HEK293 (cell line): ENCODE results near the gene NANOS1.

Source experiments
- CTCF ChIP-seq: fragments of 450-650 bp; formaldehyde crosslinking; IDR thresholded peaks from 2 replicates; pipeline ENCODE4 v1.5.1; 2016; ENCODE audit warnings: missing biosample characterization, missing genetic modification characterization
- FEZF1 ChIP-seq: fragments of 450-650 bp; formaldehyde crosslinking; IDR thresholded peaks from 2 replicates; pipeline ENCODE4 v1.5.1; 2016; ENCODE audit warnings: missing biosample characterization, missing genetic modification characterization
- HOXA7 ChIP-seq: sonication (generic); formaldehyde crosslinking; IDR thresholded peaks from 2 replicates; pipeline ENCODE4 v1.8.1; 2022; ENCODE audit warnings: missing genetic modification reagents, borderline replicate concordance
- WT1 ChIP-seq: fragments of 450-650 bp; formaldehyde crosslinking; IDR thresholded peaks from 2 replicates; pipeline ENCODE4 v1.5.1; 2016; ENCODE audit warnings: missing biosample characterization, missing genetic modification characterization
- YY1 ChIP-seq: fragments of 450-650 bp; formaldehyde crosslinking; IDR thresholded peaks from 2 replicates; pipeline ENCODE4 v1.5.1; 2018; ENCODE audit warnings: missing biosample characterization, missing genetic modification characterization
- ZBTB1 ChIP-seq: fragments of 450-650 bp; formaldehyde crosslinking; IDR thresholded peaks from 2 replicates; pipeline ENCODE4 v1.5.1; 2016; ENCODE audit warnings: missing biosample characterization, missing genetic modification characterization
- ZNF302 ChIP-seq: fragments of 450-650 bp; formaldehyde crosslinking; IDR thresholded peaks from 2 replicates; pipeline ENCODE4 v1.5.1; 2016; ENCODE audit warnings: missing biosample characterization, missing genetic modification characterization, low read depth
- ZNF510 ChIP-seq: fragments of 450-650 bp; formaldehyde crosslinking; IDR thresholded peaks from 2 replicates; pipeline ENCODE4 v1.5.1; 2018; ENCODE audit warnings: mild to moderate bottlenecking, missing genetic modification characterization, missing biosample characterization; ENCODE audit not compliant: insufficient replicate concordance
- ZNF544 ChIP-seq: fragments of 450-650 bp; formaldehyde crosslinking; IDR thresholded peaks from 2 replicates; pipeline ENCODE4 v1.5.0; 2017; ENCODE audit warnings: missing biosample characterization, missing genetic modification characterization
- ZNF768 ChIP-seq: fragments of 450-650 bp; formaldehyde crosslinking; IDR thresholded peaks from 2 replicates; pipeline ENCODE4 v1.5.1; 2018; ENCODE audit warnings: missing biosample characterization, mild to moderate bottlenecking, missing genetic modification characterization
- ZNF776 ChIP-seq: fragments of 450-650 bp; formaldehyde crosslinking; IDR thresholded peaks from 2 replicates; pipeline ENCODE4 v1.5.0; 2017; ENCODE audit warnings: missing biosample characterization, missing genetic modification characterization, borderline replicate concordance
- ZNF777 ChIP-seq: fragments of 450-650 bp; formaldehyde crosslinking; IDR thresholded peaks from 2 replicates; pipeline ENCODE4 v1.5.1; 2017; ENCODE audit warnings: missing biosample characterization, missing genetic modification characterization, borderline replicate concordance
- ZNF792 ChIP-seq: fragments of 450-650 bp; formaldehyde crosslinking; IDR thresholded peaks from 2 replicates; pipeline ENCODE4 v1.5.1; 2016; ENCODE audit warnings: missing biosample characterization, missing genetic modification characterization

GRCh38 chr10:119070395-119071165 is 41.1 kb downstream of the NANOS1 start:
- TF ChIP-seq ZNF792 (tag by site-specific recombination) (no peak), CTCF (tag by site-specific recombination) (no peak), YY1 (tag by site-specific recombination) (no peak), ZNF302 (tag by site-specific recombination) (no peak), HOXA7 (CRISPR knock-in tag) (no peak), FEZF1 (tag by site-specific recombination) (no peak), ZNF768 (tag by site-specific recombination) (no peak), ZNF544 (tag by site-specific recombination) (no peak), ZNF777 (tag by site-specific recombination) (no peak), ZNF510 (no peak), WT1 (tag by site-specific recombination) (no peak), ZNF776 (tag by site-specific recombination) (no peak), ZBTB1 (tag by site-specific recombination) (no peak)
